ENCODE data around the gene PSMA7.

DNA sequence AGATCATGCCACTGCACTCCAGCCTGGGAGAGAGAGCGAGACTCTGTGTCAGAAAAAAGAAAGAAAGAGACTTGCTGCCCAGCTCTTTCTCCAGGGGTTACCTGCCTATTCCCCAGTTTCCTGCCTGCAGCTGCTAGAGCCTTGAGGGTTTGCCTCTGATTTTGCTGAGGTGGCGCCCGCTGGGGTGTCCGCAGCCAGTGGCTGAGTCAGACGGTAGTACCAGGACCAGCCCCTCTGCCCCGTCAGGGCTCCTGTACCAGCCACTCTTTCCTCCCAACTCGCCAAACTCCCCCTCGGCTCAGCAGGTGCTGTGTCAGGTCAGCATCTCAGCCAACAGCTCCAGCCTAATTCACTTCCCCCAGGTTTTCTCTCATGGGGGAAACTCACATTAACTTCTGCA, 28.3 kb downstream of the PSMA7 start:
- TF ChIP-seq, protein P1, sequence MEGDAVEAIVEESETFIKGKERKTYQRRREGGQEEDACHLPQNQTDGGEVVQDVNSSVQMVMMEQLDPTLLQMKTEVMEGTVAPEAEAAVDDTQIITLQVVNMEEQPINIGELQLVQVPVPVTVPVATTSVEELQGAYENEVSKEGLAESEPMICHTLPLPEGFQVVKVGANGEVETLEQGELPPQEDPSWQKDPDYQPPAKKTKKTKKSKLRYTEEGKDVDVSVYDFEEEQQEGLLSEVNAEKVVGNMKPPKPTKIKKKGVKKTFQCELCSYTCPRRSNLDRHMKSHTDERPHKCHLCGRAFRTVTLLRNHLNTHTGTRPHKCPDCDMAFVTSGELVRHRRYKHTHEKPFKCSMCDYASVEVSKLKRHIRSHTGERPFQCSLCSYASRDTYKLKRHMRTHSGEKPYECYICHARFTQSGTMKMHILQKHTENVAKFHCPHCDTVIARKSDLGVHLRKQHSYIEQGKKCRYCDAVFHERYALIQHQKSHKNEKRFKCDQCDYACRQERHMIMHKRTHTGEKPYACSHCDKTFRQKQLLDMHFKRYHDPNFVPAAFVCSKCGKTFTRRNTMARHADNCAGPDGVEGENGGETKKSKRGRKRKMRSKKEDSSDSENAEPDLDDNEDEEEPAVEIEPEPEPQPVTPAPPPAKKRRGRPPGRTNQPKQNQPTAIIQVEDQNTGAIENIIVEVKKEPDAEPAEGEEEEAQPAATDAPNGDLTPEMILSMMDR (conservative IDR thresholded peaks at IDR 0.05), result no peak
- no peak for TF ChIP-seq ZFX (IDR thresholded peaks at IDR 0.05)
